HAP-1 (cell line): ENCODE data around the gene NKTR.
A peak's percentile ranks its signal among the peaks of the same experiment; 100 is the strongest.
"Not testable (repeated sequence)": the region's sequence is repeated elsewhere in the genome, so short reads cannot be mapped to it uniquely, and the experiment has no call there.

Experiments
- DNase-seq, 2 experiments: peaks; one replicate each; pipeline ENCODE4 v3.0.0-alpha.2; 2016 to 2020; ENCODE audit warnings: low spot score in 2 of 2
- H3K27me3 ChIP-seq: fragments of 250-450 bp; sonication (Bioruptor Pico); 2 replicates; pipeline ENCODE4 v1.5.1; 2020; ENCODE audit warnings: low read depth, mild to moderate bottlenecking, moderate library complexity
- H3K36me3 ChIP-seq: fragments of 250-450 bp; sonication (Bioruptor Pico); replicated peaks from 2 replicates; pipeline ENCODE4 v1.5.1; 2020; ENCODE audit warnings: mild to moderate bottlenecking
- H3K4me1 ChIP-seq: fragments of 250-450 bp; sonication (Bioruptor Pico); 2 replicates; pipeline ENCODE4 v1.5.1; 2020; ENCODE audit warnings: mild to moderate bottlenecking
- H3K4me3 ChIP-seq: fragments of 250-450 bp; sonication (Bioruptor Pico); 2 replicates; pipeline ENCODE4 v1.5.1; 2020; ENCODE audit warnings: mild to moderate bottlenecking, moderate library complexity
- H3K9me3 ChIP-seq: fragments of 250-450 bp; sonication (Bioruptor Pico); 2 replicates; pipeline ENCODE4 v1.5.1; 2020; ENCODE audit warnings: mild to moderate bottlenecking, moderate library complexity
- in situ Hi-C: fragments of 300-500 bp; cut with MboI; formaldehyde crosslinking; loops from 3 replicates; pipeline ENCODE4 v1.14.3; 2020; ENCODE audit warnings: low sequenced_read_pairs, inconsistent platforms, mixed read lengths

NKTR gene

DNA sequence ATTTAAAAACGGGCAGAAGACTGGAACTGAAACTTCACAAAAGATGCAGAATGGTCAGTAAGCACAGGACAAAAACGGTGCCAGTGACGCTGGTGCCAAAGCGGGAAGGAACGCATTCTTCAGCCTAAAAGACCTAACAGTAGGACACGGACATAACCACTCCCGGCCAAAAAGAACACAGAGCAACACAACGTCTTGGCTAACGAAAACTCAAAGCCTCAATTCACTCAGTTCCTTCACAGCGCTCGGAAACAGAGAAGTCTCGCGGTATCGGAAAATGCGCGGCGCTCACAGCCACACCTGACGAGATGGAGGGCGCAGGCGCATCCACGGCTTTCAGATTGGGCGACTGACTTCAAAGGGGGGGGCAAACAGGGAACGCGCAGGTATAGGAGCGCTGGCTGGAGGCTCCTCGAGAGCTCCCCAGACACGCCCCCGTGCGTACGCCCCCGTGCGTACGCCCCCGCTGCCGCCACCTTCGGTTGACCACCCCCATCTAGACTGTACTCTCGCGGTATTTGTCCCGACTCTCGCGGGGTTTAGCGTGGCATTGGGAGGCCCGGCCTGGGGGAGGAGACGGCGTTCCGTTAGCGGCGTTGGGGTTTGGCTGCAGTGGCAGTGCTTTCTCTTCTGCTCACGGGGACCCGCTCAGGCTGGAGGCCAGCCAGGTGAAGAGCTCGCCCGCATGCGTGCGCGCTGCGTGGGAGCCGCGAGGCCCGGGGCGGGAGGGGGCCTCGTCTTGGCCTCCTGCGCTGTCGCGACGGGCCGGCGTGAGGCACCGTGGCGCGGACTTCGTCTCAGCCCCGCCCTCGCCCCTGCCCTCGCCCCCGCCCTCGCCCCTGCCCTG, at the start of gene NKTR:
Gene NKTR (plus strand): TSS at position 576 of the 847 bp plus-strand sequence. CDS start 321 bp downstream, outside the sequence.
- peaks cover 4% of the 10 kb centered on the region for H3K36me3 ChIP-seq
- peaks cover 7% of the 10 kb centered on the region for H3K4me1 ChIP-seq
- no peaks in the 10 kb centered on the region; the same call in 1 of the 2 replicates for H3K9me3 ChIP-seq
- in situ Hi-C loops = no loop called here
- peak; percentile 97 to 100 for DNase-seq
- peak within 1 kb of the TSS; percentile 88 for H3K4me3 ChIP-seq
- no peaks in the 10 kb centered on the region for H3K27me3 ChIP-seq

DNA sequence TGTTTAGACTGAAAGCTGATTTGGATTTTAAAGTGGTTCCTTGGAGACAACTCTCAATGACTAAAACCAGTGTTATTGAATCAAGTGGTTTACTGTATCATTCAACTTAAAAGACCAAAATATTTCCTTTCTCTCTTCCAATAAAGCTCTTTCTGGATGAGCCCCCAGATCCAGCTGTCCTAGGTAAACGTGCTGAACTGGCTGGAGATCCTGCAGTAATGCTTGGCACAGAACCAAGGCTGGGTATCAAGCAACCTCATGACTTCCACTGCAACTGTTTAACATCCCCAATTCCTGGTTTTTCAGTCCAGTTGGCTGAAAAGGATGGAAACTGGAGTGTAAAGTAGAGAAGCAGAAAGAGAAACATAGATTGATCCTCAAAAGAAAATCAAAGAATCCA, 47.7 kb upstream of the NKTR start:
- no peaks in the 10 kb centered on the region for H3K27me3 ChIP-seq
- no peak for DNase-seq
- H3K4me3 ChIP-seq = no peak overlapping the region
- no peaks in the 10 kb centered on the region for H3K4me1 ChIP-seq
- peaks cover 40% of the 10 kb centered on the region for H3K36me3 ChIP-seq
- no peaks in the 10 kb centered on the region for H3K9me3 ChIP-seq
- in situ Hi-C loops = no loop called here

DNA sequence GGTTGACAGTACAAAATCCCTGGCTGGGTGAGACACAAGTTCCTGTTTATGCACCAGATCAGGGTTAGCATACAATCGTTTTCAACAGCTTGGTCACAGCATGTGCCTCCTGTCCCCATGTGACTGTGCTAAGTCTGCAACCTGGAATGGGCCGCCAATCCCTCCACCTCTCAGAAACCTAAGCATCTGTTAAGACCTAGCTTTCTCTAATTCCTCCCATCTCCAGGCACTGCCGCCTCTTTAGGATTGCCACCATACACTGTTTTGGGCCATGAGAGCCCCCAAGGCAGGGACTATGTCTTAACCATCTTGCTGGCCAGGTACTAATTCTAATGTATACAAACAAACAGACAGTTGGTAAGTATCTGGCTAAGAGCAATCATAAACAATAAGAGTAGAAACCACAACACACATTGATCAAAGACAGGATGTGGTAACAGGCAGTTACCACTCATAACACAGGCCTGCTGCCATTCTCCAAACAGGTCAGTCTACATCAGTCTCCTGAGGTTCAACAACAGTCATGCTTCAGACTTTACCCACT, 44.3 kb upstream of the NKTR start:
- H3K4me3 ChIP-seq = no peak overlapping the region
- H3K4me1 ChIP-seq = no peaks in the 10 kb centered on the region
- no peak for DNase-seq
- in situ Hi-C loops = no loop called here
- peaks cover 51% of the 10 kb centered on the region for H3K36me3 ChIP-seq
- no peaks in the 10 kb centered on the region for H3K9me3 ChIP-seq
- H3K27me3 ChIP-seq = no peaks in the 10 kb centered on the region

DNA sequence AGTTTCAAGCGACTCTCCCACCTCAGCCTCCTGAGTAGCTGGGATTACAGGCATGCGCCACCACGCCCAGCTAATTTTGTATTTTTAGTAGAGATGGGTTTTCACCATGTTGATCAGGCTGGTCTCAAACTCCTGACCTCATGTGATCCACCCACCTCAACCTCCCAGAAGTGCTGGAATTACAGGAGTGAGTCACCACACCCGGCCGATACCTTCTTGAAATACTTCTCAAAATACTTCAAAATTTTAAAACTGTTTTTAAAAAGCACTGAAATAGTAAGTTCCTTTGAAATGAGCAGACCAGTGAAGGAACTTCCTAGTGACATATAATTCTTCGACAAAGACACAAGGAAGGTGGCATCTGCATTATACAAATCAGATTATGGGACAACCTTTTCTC, 43.7 kb upstream of the NKTR start:
- H3K4me3 ChIP-seq, H3K27me3 ChIP-seq, H3K9me3 ChIP-seq, H3K4me1 ChIP-seq, in situ Hi-C loops, DNase-seq: not testable (repeated sequence)
- H3K36me3 ChIP-seq = peaks cover 44% of the 10 kb centered on the region

DNA sequence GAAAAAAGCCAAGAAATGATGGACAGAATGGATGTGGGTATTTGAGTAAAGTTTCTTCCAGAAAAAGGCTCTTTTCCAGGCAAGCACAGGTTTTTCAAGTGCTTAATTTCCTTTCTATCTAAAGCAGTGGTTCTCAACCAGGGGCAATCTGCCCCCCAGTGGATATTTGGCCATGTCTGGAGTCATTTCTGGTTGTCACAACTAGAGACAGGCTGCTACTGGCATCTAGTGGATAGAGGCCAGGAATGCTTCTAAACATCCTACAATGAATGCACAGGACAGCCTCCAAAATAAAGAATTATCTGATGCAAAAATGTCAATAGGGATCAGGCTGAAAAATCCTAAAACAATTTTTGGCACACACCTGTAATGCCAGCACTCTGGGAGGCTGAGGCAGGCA, 42.6 kb upstream of the NKTR start:
- peaks cover 34% of the 10 kb centered on the region for H3K36me3 ChIP-seq

DNA sequence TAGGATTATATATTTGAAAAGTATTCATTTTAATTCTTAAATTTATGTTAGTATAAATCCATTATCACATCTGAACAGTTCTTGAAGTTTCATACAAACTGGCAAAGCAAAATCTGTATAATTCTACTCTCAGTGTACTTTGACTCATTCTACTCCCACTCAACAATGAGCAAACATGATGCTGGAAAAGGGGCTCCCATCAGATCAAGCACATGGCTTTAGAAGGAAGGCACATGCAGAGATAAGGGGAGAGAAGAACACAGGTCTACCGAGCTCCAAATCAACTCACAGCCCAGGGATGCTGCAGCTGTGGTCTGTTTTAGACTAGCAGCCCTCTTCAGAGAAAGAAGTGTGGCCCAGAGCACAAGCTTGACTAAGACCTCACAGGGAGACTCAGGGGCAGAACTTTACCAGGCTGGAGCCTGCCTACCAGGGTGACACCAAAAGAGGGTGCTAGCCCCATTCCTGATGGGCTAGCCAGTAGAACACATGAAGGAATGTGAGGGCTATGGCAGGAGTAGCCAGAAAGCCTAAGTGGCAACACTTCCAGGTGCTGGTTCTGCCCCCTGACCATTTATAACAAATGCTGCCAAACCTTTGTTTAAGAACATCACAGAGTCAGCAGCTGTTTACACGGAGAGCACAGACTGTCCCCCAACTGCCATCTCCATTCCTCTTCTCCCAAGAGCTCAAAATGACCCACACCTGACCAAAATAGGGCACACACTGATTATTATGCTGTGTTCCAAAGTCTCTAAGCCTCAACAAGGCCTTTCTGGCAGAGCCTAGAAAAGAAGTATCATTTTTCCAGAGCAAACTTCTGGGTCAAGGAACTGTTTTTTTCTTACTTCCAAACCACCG, 38.2 kb upstream of the NKTR start:
- in situ Hi-C loops = no loop called here
- no peak for DNase-seq
- peaks cover 41% of the 10 kb centered on the region for H3K36me3 ChIP-seq

More for the DNA sequence above, 42.6 kb upstream of the NKTR start:
- H3K4me1 ChIP-seq = no peaks in the 10 kb centered on the region
- no peak for DNase-seq
- H3K27me3 ChIP-seq = no peaks in the 10 kb centered on the region
- in situ Hi-C loops = no loop called here
- no peak overlapping the region for H3K4me3 ChIP-seq
- H3K9me3 ChIP-seq = no peaks in the 10 kb centered on the region

DNA sequence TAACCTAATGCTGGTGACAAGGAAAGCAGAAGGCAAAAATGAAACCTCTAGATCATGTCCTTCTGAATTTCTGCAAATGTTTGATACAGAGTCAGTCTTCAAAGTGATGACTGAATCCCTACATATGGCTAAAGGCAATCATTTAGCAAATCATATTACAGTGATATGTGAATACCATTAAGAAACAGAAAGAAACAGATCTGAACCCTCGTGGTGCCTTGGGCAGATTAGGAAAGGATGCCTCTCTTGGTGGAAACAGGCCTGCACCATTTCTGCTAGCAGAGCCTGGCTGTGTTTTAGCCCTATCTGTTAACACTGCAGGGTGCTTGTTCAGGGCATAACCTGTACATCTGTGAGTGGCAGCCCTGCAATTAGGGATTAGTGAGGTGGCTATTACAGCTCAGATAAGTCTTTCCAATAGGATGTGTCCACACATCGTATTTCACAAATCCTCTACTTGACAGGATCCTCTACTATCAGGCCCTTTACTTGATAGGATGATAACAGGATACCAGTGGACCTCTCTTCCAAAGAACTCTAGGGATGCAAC, 30.8 kb upstream of the NKTR start:
- H3K36me3 ChIP-seq = peaks cover 34% of the 10 kb centered on the region
- no peaks in the 10 kb centered on the region for H3K4me1 ChIP-seq
- no peak overlapping the region for H3K4me3 ChIP-seq
- in situ Hi-C loops = no loop called here
- no peak for DNase-seq
- H3K27me3 ChIP-seq = no peaks in the 10 kb centered on the region
- H3K9me3 ChIP-seq = no peaks in the 10 kb centered on the region

More for the DNA sequence above, 38.2 kb upstream of the NKTR start:
- H3K9me3 ChIP-seq = no peaks in the 10 kb centered on the region
- no peaks in the 10 kb centered on the region for H3K4me1 ChIP-seq
- no peaks in the 10 kb centered on the region for H3K27me3 ChIP-seq
- H3K4me3 ChIP-seq = no peak overlapping the region

DNA sequence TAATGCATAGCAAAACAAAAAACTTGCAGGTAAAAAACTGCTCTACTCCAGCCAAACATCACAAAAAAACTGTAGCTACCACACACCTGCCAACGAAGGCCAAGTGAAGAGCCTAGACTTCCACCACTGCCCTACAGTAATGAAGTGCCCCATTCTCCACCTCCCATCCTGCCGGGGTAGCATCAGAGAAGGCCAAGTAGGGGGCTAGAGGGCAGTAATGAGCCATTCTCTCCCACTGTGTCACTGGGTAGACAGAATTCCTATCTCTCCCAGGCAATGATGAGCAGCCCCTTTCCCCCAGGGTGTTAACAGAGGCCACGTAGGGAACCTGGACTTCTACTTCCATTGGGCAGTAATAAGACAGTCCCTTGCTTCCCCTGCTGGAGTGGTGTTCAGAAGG, 28.2 kb upstream of the NKTR start:
- peaks cover 21% of the 10 kb centered on the region for H3K36me3 ChIP-seq
- H3K4me3 ChIP-seq = no peak overlapping the region
- no peaks in the 10 kb centered on the region for H3K4me1 ChIP-seq
- in situ Hi-C loops = no loop called here
- peaks cover 8% of the 10 kb centered on the region for H3K9me3 ChIP-seq
- peak; percentile 44 to 71 for DNase-seq
- no peaks in the 10 kb centered on the region for H3K27me3 ChIP-seq

DNA sequence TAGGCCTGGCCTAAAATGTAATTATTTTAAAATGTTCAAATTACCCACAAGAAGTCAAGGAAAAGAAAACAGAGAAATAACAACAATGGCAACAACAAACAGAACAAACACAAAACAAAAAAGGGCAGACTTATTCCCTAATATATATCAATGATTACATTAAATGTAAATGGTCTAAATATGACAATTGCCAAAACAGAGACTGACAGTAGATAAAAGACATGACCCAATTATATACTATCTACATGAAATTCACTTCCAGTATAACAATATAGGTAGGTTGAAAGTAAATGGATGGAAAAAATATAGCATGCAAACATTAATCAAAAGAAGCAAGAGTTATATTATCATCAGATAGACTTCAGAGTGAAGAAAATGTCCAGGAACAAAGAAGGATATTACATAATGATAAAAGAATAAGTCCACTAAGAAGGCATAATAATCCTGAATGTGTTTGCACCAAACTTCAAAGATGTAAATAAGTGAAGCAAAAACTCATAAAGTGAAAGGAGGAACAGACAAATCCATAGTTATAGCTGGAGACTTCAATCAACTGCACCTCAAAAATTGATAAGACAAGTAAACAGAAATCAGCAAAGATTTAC, 25.2 kb upstream of the NKTR start:
- Histone ChIP-seq H3K4me1 (no peaks in the 10 kb centered on the region), H3K4me3 (no peak overlapping the region), H3K9me3 (peaks cover 8% of the 10 kb centered on the region), H3K27me3 (no peaks in the 10 kb centered on the region), H3K36me3 (peaks cover 19% of the 10 kb centered on the region)
- in situ Hi-C loops = no loop called here
- no peak for DNase-seq

DNA sequence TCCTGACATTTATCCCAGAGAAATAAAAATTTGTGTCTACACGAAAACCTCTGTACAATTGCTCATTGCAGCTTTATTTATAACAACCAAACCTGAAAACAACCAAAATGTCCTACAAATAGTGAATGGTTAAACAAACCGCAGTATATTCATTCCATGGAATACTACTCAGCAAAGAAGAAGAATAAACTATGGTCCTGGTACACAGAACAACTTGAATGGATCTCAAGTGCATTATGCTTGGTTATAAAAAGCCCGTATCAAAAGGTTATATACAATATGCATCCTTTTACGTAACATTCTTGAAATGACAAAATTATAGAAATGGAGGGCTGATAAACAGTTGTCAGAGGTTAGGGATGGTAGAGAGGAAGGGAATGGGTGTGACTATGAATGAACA, 22.4 kb upstream of the NKTR start:
- no peak for DNase-seq
- in situ Hi-C loops = no loop called here
- peaks cover 8% of the 10 kb centered on the region for H3K9me3 ChIP-seq
- H3K36me3 ChIP-seq = peaks cover 19% of the 10 kb centered on the region
- no peaks in the 10 kb centered on the region for H3K27me3 ChIP-seq
- H3K4me1 ChIP-seq = peaks cover 12% of the 10 kb centered on the region
- H3K4me3 ChIP-seq = no peak overlapping the region

DNA sequence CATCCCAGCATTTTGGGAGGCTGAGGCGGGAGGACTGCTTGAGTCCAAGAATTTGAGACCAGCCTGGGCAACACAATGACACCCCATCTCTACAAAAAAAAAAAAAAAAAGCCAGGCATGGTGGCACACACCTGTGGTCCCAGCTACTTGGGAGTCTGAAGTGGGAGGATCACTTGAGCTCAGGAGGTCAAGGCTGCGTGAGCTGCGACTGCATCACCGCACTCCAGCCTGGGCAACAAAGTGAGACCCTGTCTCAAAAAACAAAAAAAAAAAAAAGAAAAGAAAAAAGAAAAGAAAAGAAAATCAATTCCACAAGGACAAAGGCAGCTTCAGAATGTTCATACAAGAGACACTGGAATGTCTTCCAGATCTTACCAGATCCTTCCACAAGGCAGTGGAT, 21.1 kb upstream of the NKTR start:
- H3K4me3 ChIP-seq, H3K9me3 ChIP-seq, H3K27me3 ChIP-seq, DNase-seq, in situ Hi-C loops: not testable (repeated sequence)
- Histone ChIP-seq H3K4me1 (peaks cover 12% of the 10 kb centered on the region), H3K36me3 (peaks cover 16% of the 10 kb centered on the region)

DNA sequence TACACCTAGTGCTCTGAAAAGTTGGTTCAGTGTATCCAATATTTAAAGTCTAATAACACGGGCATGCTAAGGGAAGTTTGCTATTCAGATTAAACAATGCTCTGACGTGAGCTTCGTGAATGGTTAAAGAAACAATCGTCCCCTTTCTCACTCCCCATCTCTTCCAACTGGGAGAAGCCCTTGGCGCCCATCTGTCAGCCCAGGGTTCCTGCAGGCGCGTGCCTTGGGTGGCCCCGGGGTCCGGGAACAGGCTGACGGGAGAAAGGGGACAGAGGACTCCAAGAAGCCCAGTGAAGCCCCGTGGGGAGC, 19.1 kb upstream of the NKTR start:
- in situ Hi-C loops = no loop called here
- peaks cover 8% of the 10 kb centered on the region; the same call in 1 of the 2 replicates for H3K36me3 ChIP-seq
- peak overlapping the region; percentile 57 for H3K4me3 ChIP-seq
- peaks cover 12% of the 10 kb centered on the region for H3K4me1 ChIP-seq
- DNase-seq = no peak
- H3K9me3 ChIP-seq = no peaks in the 10 kb centered on the region; the same call in 1 of the 2 replicates
- H3K27me3 ChIP-seq = no peaks in the 10 kb centered on the region

DNA sequence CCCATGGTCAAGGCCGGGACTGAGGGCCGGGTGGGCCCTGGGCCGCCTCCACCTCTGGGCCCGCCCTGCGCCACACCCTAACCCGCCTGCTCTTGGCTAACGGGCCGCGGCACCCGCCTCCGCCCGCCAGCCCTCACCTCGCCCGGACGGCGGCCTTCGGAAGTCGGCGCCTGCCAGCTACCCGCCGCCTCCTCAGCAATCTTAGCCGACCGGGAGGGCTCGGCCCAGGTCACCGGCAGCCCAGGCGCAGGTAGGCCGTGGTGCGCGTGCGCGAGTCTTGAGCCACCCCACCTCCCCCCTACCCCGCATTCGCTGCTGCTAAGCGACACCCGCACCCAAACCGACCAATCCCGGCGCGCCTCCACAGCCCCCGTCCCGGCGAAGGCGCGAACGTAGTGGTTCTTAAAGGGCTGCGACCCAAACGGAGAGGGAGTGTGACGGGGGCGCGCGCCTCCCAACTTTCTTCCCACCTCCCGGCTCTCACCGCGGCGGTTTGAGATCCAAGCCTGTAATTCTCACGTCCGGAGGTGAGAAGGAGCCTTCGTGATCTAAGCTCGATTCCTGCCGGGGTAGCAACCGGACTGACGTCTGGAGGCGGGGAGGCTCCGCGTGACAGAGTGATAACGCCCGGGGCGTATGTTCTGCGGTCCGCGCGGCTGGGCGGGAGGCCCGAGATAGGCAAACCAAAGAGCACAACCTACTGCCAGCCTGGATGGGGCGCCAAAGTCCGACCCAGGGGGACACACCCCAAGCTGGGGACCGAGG, 18.6 kb upstream of the NKTR start, which contains the start of gene SEC22C:
Gene SEC22C (minus strand): TSS at position 259 of the 765 bp plus-strand sequence. CDS start 12,921 bp downstream, outside the sequence.
- H3K4me1 ChIP-seq = peaks cover 12% of the 10 kb centered on the region
- no peaks in the 10 kb centered on the region for H3K27me3 ChIP-seq
- DNase-seq = peak; percentile 98 to 100
- in situ Hi-C loops = no loop called here
- peak within 1 kb of the TSS; percentile 57 for H3K4me3 ChIP-seq
- peaks cover 8% of the 10 kb centered on the region; the same call in 1 of the 2 replicates for H3K36me3 ChIP-seq
- H3K9me3 ChIP-seq = no peaks in the 10 kb centered on the region; the same call in 1 of the 2 replicates
